ENCODE results near the gene CNIH1.
A peak's percentile ranks its signal among the peaks of the same experiment; 100 is the strongest.
"Not testable (repeated sequence)": the region's sequence is repeated elsewhere in the genome, so short reads cannot be mapped to it uniquely, and the experiment has no call there.

Gene CNIH1

DNA sequence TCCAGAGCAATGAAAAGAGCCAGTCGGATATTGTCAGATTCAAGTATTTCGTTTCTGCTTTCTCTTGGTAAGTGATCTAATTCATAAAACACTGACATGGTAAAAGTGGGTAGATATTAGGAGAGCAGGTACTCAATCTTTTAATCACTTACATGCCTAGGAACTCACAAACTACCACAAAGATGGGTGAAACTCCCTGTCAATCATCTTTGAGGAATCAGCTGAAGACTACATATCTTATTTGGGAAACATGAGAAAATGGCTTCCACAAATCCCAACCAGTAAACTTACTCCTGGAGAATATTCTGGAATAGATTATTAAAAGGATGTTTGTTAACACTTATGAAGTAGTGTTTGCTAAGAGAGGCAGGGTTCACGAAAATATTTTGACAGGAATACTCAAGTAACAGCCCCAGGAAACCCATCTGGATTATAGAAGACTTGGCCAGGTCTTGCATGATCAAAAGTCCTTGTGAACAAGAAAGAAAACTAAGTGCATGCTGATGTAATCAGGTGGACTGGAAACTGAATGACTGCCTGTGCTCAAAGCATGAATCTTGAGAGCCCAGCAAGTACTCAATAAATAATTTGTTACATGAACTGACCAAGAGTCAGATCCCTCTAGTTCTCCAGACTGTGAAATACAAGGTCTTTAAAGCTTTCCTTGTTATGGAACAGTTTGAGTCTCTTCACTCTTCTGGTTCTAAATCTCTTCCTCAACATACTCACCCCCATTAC is 15.5 kb downstream of the CNIH1 start:
- no peak for DNase-seq

DNA sequence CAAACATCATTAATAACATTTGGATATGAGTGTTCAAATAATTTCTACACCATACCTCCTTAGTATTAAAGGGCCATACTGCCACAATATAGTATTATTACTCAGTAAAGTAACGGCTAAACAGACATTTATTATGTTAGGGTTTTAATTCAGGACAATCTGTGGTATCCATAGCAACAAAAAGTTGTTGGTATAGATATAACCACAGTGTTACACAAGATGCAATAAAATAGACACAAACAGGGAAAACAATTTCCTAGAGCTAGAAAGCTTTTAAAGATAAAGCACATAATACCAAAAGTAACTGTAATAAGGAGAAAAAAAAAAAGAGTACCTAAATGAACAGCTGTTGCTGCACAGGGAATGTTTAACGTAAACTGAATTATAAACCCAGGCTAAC is 16.1 kb downstream of the CNIH1 start:
- DNase-seq = no peak

DNA sequence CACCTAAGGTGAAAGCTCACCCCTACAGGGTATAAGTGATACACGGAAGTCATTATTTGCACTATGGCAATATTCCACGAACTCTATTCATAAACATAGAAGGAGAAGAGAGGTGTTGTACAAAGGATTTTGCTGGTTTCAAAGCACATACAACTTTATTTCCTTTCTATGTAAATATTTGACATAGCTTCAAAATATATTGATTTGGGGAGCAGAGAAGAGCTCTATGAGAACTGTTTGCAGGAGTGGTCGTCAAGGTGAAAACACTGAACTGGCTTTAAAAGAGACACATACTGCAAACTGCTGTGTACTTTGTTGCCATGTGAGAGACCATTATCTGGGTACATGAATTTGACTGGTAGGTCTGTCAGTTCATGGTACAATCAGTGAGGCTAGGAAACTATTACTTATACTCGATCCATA is 16.7 kb downstream of the CNIH1 start:
- no peak for DNase-seq

DNA sequence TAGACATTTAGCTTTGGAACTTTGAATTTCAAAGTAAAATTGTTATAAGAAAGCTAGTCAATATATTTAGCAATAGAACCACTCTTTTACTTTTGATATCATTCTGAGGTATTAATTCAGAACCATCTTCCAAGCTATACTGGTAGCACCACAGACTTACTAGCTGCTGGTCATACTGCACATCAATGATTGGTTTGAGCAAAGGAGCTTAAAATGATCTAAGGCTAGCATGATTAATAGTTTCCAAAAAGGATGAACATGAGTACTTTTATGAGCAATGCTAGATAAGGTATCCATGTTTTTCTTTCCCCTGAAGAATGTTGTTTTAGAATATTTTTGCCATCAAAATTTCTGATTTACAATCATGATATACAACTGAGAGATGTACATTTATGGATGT is 17.2 kb downstream of the CNIH1 start:
- no peak for DNase-seq

DNA sequence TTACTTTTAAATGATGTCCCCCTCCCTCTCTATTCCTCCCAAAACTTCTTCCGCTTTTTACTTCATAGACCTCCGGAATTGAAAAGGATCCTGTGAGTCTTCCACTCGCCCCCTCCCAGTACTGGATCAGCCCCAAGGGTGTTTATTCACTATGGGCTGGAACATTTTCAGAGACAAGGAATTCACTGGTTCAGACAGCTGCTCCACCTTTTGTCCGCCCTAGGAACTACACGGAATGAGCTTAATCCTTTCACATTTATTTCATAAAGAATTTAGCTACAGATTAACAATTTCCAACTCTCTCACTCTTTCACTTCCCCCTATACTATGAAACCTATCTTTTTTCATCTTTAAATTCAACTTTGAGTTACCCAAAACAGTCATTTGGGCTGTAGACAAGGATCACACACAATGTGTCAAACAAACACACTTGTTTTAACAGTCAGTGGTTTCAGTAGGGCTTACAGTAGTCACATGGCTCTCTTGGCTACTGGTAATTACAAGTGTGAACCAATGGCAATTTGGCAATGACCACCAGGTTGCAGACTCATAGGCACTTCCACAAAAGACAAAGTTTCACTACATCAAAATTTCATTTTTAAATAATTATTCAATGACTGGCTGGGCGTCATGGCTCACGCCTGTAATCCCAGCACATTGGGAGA is 20.6 kb downstream of the CNIH1 start:
- DNase-seq = no peak

DNA sequence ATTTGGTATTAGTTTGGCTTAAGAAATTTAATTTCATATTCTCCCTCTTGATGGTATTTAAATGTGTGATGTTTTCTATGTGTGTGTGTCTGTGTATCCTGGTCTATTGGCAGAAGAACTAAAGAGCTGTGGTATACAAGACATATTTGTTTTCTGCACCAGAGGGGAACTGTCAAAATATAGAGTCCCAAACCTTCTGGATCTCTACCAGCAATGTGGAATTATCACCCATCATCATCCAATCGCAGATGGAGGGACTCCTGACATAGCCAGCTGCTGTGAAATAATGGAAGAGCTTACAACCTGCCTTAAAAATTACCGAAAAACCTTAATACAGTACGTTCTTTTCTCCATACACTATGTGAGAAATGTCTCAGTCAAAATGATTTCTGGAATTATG is 29.8 kb downstream of the CNIH1 start:
- DNase-seq = no peak

DNA sequence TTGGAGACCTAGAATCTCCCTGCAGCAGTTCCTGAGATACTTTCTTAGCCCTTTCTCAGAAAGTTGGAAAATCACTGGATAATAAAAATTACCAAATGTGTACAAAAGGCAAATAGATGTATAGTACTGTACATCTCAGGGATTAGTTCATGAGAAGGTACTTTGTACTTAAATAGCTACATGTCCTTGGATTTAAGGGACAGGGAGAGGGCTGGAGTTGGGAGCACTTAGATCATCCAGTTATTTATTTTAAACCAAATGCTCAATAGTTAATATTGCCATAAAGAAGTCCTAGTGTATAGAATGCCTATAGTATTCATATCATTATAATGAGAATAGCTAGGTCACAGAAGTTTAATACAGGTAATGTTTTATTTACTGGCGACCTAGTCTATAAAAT is 31.0 kb downstream of the CNIH1 start:
- DNase-seq = no peak

DNA sequence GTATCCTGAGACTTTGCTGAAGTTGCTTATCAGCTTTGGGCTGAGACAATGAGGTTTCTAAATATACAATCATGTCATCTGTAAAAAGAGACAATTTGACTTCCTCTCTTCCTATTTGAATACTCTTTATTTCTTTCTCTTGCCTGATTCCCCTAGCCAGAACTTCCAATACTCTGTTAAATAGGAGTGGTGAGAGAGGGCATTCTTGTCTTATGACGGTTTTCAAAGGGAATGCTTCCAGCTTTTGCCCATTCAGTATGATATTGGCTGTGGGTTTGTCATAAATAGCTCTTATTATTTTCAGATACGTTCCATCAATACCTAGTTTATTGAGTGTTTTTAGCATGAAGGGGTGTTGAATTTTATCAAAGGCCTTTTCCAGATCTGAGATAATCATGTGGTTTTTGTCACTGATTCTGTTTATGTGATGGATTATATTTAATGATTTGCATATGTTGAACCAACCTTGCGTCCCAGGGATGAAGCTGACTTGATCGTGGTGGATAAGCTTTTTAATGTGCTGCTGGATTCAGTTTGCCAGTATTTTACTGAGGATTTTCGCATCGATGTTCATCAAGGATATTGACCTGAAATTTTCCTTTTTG is 37.7 kb downstream of the CNIH1 start:
- not testable (repeated sequence) for DNase-seq

DNA sequence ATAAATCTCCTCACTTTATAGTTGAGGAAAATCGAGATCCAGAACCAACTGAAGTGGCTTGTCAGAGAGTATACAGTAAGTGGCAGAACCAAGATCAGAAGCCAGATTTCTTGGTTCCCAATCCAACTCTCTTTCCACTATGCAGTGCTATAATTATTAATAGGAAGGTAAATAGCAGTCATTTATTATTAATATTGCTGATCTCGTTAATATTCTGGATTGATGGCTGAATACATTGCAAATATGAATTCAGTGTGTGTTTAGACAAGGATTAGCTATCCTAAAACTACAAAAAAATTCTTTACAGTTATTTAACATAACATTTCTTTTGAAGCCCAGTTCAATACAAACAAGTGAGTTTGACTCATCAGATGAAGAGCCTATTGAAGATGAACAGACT is 41.6 kb downstream of the CNIH1 start:
- no peak for DNase-seq

DNA sequence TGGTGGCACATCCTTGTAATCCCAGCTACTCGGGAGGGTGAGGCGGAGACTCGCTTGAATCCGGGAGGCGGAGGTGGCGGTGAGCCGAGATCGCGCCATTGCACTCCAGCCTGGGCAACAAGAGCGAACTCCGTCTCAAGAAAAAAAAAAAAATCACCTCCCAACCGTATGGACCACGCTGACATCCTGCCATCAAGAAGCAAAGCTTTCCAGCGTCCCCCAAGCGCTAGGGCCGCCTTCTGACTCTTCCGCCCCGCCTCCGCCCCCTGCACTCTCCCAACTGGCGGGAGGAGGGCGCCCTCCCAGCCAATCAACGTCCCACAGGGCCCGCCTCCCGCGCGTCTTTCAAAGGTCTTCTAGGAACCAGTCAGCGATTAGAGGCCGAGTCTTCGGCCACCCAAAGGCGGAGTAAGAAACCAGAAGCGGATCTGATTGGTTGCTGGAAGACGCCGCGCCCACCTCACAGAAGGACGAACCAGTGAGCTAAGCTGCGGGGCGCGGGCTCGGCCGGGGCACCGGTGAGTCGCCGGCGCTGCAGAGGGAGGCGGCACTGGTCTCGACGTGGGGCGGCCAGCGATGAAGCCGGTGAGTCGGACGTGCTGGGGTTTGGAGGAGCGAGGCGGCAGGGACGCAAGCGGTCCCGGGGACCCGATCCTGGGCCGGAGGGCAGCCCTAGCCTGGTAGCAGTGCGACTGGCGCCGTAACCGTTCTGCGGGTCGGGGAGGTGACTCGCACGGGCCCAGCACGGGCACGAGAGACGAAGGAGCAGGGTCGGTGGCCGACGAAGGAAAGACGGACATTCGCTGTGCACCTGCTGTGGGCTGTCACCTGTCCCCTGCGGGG is 44.5 kb downstream of the CNIH1 start, which contains the start of gene CDKN3:
TSS of gene CDKN3 (plus strand) at position 515 of the 843 bp plus-strand sequence. CDS start at position 577, 62 bp downstream.
- DNase-seq = peak; percentile 93

DNA sequence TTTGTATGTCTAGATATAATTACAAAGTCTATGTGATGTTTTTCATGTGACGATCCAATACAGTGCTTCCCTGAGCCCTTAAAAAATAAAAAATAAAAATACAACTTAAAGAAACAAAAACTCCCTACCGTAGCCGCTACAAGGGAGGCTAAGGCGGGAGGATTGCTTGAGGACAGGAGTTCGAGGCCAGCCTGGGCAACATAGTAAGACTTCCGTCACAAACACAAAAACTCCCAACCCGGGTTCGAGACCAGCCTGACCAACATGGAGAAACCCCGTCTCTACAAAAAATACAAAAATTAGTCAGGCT is 45.0 kb downstream of the CNIH1 start:
- DNase-seq = no peak

DNA sequence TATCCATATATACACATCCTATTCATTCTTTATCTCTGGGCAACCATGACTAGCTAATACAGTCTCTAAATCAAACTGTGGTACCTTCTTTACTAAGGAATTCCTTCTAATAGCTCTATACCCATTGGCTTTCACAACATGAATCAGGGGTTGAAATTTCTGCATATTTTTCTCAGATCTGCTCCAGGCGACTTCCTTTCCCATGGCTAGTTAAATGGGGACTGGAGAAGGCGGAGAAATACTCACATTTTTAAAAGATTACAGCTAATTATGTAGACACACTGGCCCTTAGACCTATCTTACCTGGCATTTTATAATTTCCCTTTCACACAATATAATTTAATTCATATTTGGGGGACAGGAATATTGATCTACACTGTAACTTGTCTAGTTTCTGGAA is 45.5 kb downstream of the CNIH1 start:
- no peak for DNase-seq

DNA sequence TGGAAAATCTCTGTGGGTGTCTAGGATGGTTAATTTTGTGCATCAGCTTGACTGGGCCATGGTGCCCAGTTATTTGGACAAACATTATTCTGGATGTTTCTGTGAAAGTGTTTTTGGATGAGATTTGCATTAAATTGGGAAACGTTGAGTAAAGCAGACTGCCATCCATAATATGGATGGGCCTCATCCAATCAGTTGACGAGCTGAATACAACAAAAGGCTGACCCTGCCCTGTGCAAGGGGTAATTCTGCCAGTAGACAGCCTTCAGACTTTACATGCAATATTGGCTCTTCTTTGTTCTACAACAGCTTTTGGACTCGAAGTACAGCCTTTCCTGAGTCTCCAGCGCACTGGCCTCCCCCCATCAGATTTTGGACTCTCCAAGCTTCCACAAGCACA is 45.9 kb downstream of the CNIH1 start:
- no peak for DNase-seq

DNA sequence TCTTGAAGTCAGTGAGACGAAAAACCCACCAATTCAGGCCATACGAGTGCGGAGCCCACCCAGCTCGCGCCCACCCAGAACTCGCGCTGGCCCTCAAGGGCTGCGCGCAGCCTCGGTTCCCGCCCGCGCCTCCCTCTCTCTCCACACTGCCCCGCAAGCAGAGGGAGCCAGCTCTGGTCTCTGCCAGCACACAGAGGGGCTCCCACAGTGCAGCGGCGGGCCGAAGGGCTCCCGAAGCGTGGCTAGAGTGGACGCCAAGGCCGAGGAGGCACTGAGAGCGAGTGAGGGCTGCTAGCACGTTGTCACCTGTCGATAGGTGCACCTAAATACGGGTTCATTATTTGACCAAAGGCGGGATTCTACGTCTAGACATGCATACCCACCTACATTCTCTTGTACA is 46.6 kb downstream of the CNIH1 start:
- DNase-seq = no peak

DNA sequence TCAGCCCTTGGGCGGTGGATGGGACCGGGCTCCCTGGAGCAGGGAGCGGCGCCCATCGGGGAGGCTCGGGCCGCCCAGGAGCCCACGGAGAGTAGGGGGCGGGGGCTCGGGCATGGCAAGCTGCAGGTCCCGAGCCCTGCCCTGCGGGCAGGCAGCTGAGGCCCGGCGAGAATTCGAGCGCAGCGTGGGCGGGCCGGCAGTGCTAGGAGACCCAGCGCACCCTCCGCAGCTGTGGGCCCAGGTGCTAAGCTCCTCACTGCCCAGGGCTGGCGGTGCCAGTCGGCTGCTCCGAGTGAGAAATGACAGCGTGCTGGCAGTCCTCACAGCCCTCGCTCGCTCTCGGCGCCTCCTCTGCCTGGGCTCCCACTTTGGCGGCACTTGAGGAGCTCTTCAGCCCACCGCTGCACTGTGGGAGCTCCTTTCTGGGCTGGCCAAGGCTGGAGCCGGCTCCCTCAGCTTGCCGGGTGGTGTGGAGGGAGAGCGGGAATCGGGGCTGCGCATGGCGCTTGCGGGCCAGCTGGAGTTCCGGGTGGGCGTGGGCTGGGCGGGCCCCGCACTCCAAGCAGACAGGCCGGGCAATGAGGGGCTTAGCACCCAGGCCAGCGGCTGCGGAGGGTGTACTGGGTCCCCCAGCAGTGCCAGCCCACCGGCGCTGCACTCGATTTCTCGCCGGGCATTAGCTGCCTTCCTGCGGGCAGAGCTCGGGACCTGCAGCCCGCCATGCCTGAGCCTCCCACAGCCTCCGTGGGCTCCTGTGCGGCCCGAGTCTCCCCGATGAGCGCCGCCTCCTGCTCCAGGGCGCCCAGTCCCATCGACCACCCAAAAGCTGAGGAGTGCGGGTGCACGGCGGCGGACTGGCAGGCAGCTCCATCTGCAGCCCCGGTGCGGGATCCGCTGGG is 47.9 kb downstream of the CNIH1 start:
- not testable (repeated sequence) for DNase-seq

DNA sequence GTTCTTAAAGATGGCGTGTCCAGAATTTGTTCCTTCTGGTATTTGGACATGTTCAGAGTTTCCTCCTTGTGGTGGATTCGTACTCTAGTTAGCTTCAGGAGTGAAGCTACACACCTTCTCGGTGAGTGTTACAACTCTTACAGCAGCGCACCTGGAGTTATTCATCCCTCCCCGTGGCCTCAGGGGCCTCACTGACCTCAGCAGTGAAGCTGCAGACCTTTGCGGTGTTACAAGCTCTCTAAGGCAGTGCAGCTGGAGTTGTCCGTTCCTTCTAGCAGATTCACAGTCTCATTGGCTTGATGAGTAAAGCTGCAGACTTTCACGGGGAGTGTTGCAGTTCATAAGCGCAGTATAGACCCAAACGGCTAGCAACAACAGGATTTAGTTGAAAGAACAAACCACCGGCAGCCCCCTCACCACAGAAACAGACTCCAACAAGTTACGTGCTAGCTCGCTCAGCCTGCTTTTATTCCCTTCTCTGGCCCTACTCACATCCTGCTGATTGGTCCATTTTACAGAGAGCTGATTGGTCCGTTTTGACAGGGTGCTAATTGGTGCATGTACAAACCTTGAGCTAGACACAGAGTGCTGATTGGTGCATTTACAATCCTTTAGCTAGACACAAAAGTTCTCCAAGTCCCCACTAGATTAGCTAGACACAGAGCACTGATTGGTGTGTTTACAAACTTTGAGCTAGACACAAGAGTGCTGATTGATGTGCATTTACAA is 48.9 kb downstream of the CNIH1 start:
- no peak for DNase-seq

DNA sequence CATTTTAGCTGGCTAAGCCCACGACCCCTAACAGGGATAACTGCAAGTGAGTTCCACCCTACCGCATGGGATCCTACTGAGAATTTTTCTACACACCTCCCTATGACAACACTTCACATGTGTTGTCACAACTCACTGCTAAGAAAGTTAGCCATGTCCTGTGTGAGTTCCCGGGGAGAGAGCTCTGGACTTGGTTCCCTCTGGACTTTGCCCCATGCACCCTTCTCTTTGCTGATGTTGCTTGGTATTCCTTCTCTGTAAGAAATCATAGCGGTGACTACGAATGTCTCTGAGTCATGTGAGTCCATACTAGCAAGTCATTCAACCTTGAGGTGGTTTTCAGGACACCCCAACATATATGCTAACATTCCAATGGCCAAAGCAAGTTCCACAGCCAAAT is 53.8 kb downstream of the CNIH1 start:
- DNase-seq = no peak

DNA sequence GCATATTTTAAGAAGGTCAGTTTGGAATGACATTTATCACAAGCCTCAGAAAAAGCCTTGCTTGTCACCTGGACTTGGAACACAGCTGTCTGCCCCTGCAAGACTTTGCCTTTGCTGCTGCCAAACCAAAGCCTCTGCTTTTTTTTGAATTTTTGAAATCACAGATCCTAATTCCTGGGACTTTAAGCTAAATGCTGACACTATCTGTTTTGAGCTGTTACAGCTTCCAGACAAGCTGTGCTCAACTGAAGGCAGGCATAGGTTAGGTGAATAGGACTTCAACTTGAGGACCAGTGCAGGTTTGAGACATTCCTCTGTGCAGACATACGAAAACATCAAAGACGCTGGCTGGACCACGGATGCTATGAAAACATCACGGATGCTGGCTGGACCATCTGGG is 55.6 kb downstream of the CNIH1 start:
- DNase-seq = no peak

DNA sequence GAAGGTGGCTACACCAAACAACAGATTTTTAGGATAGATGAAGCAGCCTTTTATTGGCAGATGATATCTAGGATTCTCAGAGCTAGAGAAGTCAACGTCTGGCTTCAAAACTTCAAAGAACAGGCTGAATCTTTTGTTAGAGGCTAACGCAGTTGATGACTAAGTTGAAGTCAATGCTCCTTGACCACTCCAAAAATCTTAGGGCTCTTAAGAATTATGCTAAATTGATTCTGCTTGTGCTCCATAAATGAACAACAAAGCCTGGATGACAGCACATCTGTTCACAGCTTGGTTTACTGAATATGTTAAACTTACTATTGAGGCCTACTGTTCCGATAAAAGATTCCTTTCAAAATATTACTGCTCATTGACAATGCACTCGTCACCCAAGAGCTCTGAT is 57.3 kb downstream of the CNIH1 start:
- DNase-seq = no peak

DNA sequence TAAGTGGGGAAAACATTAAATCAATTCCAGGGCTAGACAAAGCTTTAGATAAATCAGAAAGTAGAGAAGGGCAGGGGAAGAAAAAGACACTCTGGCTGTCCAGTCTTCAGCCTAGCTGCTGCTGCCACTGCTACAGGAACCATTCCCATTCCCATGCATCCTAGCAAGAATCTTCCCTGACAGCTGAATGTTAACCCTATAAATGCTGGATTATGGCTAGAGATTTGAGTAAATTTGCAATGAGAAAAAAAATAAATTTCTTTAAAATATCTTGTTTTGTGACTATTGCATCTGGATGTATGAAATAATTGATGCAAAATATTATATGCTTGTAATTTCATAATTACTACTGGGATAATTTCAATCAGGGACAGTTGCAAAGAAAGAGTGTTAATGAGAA is 59.4 kb downstream of the CNIH1 start:
- no peak for DNase-seq

DNA sequence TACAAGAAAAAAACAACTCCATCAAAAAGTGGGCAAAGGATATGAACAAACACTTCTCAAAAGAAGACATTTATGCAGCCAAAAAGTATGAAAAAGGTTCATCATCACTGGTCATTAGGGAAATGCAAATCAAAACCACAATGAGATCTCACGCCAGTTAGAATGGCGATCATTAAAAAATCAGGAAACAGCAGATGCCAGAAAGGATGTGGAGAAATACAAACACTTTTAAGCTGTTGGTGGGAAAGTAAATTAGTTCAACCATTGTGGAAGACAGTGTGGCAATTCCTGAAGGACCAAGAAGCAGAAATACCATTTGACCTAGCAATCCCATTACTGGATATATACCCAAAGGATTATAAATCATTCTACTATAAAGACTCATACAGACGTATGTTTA is 60.6 kb downstream of the CNIH1 start:
- not testable (repeated sequence) for DNase-seq

DNA sequence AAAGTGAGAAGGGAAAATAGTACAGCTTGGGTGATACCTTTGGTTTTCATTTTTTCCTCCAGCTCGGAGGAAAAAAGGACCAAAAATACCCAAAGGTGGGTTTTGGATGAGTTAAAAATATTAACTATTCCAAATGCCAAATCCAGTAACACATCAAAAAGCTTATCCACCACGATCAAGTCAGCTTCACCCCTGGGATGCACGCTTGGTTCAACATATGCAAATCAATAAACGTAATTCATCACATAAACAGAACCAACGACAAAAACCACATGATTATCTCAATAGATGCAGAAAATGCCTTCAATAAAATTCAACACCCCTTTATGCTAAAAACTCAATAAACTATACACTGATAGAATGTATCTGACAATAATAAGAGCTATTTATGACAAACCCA is 62.3 kb downstream of the CNIH1 start:
- DNase-seq = not testable (repeated sequence)

All from activated T-cell treated with anti-CD3 and anti-CD28 coated beads for 4 hours (primary cell).